Breast epithelium (tissue), 4 donors: ENCODE measurements around the gene CMPK2. TPM values are rescaled to one million over a fixed set of nuclear protein-coding genes. Genes with fewer than 3 reads are reported as not detected.
A peak's percentile ranks its signal among the peaks of the same experiment; 100 is the strongest.

Source experiments
- DNase-seq, 2 donors: peaks; one replicate each; pipeline ENCODE4 v3.0.0-alpha.2; 2019; ENCODE audit warnings: low spot score in 2 of 2
- H3K27ac ChIP-seq, 2 donors: fragments of 200-600 bp; sonication (generic) in 1 of 2; one replicate each; pipeline ENCODE4 v1.5.1; 2016 to 2019; ENCODE audit warnings: mild to moderate bottlenecking in 1 of 2
- H3K27me3 ChIP-seq, 2 donors: fragments of 200-600 bp; sonication (generic) in 1 of 2; one replicate each; pipeline versions ENCODE4 v1.5.1 to v1.6.0; 2017 to 2019; ENCODE audit warnings: control low read depth in 1 of 2, mild to moderate bottlenecking in 1 of 2
- H3K36me3 ChIP-seq: fragments of 200-600 bp; one replicate; pipeline ENCODE4 v1.5.1; 2019
- H3K4me1 ChIP-seq, 2 donors: fragments of 200-600 bp; sonication (generic); one replicate each; pipeline ENCODE4 v1.5.1; 2016 to 2019; ENCODE audit warnings: control low read depth in 1 of 2
- H3K4me3 ChIP-seq, 3 donors: fragments of 200-600 bp; sonication (generic); 1 replicate in 2 of 3; 2 replicates in 1 of 3; pipeline ENCODE4 v1.5.1; 2016 to 2019; ENCODE audit warnings: mild to moderate bottlenecking in 3 of 3, moderate library complexity in 2 of 3
- H3K9me3 ChIP-seq, 2 donors: fragments of 200-600 bp; sonication (generic) in 1 of 2; one replicate each; pipeline ENCODE4 v1.5.1; 2016 to 2019; ENCODE audit warnings: control low read depth in 1 of 2
- POLR2A ChIP-seq: fragments of 450-650 bp; IDR thresholded peaks from one replicate; pipeline ENCODE4 v1.6.1; 2016; ENCODE audit warnings: antibody characterized with exemption, mild to moderate bottlenecking, moderate library complexity
- POLR2AphosphoS5 ChIP-seq, 3 donors: sonication (generic); formaldehyde crosslinking; IDR thresholded peaks; one replicate each; pipeline ENCODE4 v1.6.1; 2017; ENCODE audit warnings: antibody characterized with exemption in 3 of 3
- intact Hi-C: fragments of 100-400 bp; cut with DNase I; formaldehyde crosslinking; loops from one replicate; pipeline ENCODE4 v1.15.1; 2023; ENCODE audit warnings: low total_unique reads
- total RNA-seq, 3 donors: library from RNA; depleted of rRNA; stranded (reverse); fragments of >200 nt; gene quantifications; one replicate each; pipeline ENCODE4 v1.1.0, GENCODE V29; 2016
- TF ChIP-seq, protein P1 (sequence below), 3 donors: fragments of 450-650 bp; IDR thresholded peaks; one replicate each; pipeline ENCODE4 v1.5.1; 2016 to 2017; ENCODE audit warnings: antibody characterized with exemption in 3 of 3, mild to moderate bottlenecking in 3 of 3, moderate library complexity in 3 of 3

CMPK2 gene, protein sequence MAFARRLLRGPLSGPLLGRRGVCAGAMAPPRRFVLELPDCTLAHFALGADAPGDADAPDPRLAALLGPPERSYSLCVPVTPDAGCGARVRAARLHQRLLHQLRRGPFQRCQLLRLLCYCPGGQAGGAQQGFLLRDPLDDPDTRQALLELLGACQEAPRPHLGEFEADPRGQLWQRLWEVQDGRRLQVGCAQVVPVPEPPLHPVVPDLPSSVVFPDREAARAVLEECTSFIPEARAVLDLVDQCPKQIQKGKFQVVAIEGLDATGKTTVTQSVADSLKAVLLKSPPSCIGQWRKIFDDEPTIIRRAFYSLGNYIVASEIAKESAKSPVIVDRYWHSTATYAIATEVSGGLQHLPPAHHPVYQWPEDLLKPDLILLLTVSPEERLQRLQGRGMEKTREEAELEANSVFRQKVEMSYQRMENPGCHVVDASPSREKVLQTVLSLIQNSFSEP
- total RNA-seq = 1 to 10 TPM; 3.3 to 4.2 (median 4.0) TPM

DNA sequence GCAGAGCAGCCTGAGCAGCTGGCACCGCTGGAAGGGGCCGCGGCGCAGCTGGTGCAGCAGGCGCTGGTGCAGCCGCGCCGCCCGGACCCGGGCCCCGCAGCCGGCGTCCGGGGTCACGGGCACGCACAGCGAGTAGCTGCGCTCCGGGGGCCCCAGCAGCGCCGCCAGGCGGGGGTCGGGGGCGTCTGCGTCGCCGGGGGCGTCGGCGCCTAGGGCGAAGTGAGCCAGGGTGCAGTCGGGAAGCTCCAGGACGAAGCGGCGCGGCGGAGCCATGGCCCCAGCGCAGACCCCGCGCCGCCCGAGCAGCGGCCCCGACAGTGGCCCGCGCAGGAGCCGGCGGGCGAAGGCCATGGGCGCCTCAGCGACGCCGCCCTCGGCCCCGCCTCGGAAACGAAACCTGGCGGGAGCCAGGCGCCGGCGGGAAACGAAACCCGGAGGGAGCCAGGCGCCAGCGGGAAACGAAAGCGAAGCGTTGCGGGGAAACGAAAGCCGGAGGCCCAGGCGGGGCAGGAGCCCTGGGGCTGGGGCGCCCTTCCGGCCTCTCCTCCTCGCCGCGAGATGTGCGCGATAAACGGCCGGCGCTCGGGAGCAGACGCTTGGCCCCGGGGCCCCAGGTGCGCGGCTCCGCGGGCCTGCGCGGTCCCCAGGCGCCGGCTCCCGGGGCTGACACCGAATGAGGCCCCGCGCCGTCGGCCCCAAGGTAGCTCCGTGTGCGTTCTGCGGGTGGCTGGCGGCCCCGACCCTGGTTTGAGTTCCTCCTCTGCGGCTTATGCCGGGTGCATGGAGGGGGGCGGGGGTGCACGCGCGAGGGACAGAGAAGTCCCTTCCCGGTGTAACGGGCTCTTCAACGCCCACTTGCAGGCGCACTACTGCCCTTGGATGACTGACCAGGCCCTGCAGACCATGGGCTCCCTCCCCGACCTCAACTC lies at the start of gene CMPK2:
TSS of gene CMPK2 (minus strand) at position 562 of the 929 bp plus-strand sequence. CDS start at position 351, 211 bp downstream.
- intact Hi-C loops = no loop called here
- H3K4me1 ChIP-seq = no peaks in the 10 kb centered on the region

DNA sequence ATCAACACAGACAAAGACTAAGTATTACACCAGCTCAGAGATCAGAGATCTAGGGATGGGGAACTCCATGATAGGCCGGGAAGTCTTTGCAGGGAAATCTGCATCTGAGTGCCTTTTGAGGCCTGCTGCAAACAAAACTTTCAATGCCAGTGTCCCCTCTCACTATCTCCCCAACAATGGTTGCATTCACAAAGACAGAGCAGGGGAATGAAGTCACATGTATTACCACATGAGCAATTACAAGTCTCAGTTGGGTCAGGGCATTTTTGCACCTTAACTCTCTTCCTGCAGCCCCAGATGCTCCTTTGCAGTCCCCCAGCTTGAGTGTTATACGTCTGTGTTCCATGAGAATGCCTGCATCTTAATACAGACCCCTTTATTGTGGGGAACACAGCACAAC lies 49.7 kb upstream of the CMPK2 start:
- H3K9me3 ChIP-seq = no peaks in the 10 kb centered on the region
- H3K4me1 ChIP-seq = no peaks in the 10 kb centered on the region
- TF ChIP-seq, protein P1, sequence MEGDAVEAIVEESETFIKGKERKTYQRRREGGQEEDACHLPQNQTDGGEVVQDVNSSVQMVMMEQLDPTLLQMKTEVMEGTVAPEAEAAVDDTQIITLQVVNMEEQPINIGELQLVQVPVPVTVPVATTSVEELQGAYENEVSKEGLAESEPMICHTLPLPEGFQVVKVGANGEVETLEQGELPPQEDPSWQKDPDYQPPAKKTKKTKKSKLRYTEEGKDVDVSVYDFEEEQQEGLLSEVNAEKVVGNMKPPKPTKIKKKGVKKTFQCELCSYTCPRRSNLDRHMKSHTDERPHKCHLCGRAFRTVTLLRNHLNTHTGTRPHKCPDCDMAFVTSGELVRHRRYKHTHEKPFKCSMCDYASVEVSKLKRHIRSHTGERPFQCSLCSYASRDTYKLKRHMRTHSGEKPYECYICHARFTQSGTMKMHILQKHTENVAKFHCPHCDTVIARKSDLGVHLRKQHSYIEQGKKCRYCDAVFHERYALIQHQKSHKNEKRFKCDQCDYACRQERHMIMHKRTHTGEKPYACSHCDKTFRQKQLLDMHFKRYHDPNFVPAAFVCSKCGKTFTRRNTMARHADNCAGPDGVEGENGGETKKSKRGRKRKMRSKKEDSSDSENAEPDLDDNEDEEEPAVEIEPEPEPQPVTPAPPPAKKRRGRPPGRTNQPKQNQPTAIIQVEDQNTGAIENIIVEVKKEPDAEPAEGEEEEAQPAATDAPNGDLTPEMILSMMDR (IDR thresholded peaks at IDR 0.05) = no peak
- TF ChIP-seq POLR2A = no peak
- no peak for TF ChIP-seq POLR2AphosphoS5 (IDR thresholded peaks at IDR 0.05)
- H3K36me3 ChIP-seq = no peaks in the 10 kb centered on the region
- H3K27ac ChIP-seq = no peak overlapping the region
- intact Hi-C loops = loop anchor here (10.0 kb wide), 1 partner anchor 89 kb away; no protein-coding TSS in a partner anchor
- no peak overlapping the region for H3K4me3 ChIP-seq
- no peaks in the 10 kb centered on the region for H3K27me3 ChIP-seq
- DNase-seq = no peak

More for the DNA sequence above, at the start of gene CMPK2:
- peak within 1 kb of the TSS; percentile 58 to 68 for H3K27ac ChIP-seq
- DNase-seq = no peak
- H3K36me3 ChIP-seq = no peaks in the 10 kb centered on the region
- TF ChIP-seq POLR2A (no peak), POLR2AphosphoS5 (IDR thresholded peaks at IDR 0.05) (peak in 2 of 3 donors; percentile 31 to 39)
- no peaks in the 10 kb centered on the region for H3K27me3 ChIP-seq
- H3K9me3 ChIP-seq = no peaks in the 10 kb centered on the region
- peak within 1 kb of the TSS; percentile 71 to 93 (median 84) for H3K4me3 ChIP-seq

DNA sequence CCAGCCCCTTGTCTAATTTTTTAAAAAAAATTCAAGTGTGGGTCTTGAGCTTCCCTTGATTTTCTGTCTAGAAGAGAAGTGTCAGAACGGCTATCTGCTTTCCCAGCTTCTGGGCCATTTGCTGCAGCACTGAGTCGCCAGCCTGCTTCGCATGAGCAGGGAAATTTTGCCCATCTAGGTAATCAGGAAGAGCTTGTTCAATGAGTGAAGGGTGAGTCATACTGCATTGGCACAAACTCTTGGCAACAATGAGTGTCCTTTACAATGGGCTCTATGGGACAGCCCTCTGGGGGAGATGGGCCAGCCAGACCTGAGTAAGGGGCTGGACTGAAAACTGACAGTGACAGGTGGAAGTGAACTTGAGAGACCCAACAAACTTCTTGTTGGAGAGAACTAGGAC lies 49.1 kb upstream of the CMPK2 start:
- TF ChIP-seq, protein P1 (IDR thresholded peaks at IDR 0.05) = no peak
- TF ChIP-seq POLR2AphosphoS5 (IDR thresholded peaks at IDR 0.05) = peak in 1 of 3 donors; percentile 18
- no peak for TF ChIP-seq POLR2A
- Histone ChIP-seq H3K4me1 (no peaks in the 10 kb centered on the region), H3K36me3 (no peaks in the 10 kb centered on the region), H3K27me3 (no peaks in the 10 kb centered on the region), H3K27ac (no peak overlapping the region), H3K4me3 (no peak overlapping the region), H3K9me3 (no peaks in the 10 kb centered on the region)
- intact Hi-C loops = loop anchor here (10.0 kb wide), 1 partner anchor 90 kb away; no protein-coding TSS in a partner anchor
- DNase-seq = peak in 1 of 2 donors; percentile 29

DNA sequence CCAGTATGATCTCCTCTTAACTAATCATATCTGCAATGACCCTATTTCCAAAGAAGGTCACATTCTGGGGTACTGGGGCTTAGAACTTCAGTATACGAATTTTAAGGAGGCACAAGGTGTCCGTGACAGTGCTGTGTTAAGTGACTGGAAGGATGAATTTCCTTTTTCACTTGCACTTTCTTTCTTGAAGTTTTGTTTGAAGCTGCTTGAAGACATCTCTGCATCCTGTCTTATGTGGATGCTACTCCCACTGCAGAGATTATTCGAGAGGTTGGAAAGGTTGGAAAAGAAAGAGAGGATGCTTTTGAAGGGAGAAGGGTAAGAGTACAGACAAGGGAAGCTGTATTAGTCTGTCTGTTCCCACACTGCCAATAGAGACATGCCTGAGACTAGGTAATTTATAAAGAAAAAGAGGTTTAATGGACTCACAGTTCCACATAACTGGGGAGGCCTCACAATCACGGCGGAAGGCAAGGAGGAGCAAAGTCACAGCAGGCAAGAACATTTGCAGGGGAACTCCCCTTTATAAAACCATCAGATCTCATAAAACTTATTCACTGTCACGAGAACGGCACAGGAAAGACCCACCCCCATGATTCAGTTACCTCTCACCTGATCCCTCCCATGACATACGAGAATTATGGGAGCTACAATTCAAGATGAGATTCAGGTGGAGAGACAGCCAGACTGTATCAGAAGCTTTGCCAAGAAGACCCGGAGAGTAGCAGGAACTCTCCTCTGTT lies 47.9 kb upstream of the CMPK2 start:
- DNase-seq = no peak
- no peaks in the 10 kb centered on the region for H3K9me3 ChIP-seq

More for the DNA sequence above, 47.9 kb upstream of the CMPK2 start:
- no peak overlapping the region for H3K27ac ChIP-seq
- H3K4me1 ChIP-seq = no peaks in the 10 kb centered on the region
- no peaks in the 10 kb centered on the region for H3K27me3 ChIP-seq
- TF ChIP-seq POLR2AphosphoS5 (IDR thresholded peaks at IDR 0.05) (no peak), POLR2A (no peak)
- TF ChIP-seq, protein P1 (IDR thresholded peaks at IDR 0.05) = no peak
- no peak overlapping the region for H3K4me3 ChIP-seq
- no peaks in the 10 kb centered on the region for H3K36me3 ChIP-seq
- intact Hi-C loops = loop anchor here (10.0 kb wide), 1 partner anchor 91 kb away; no protein-coding TSS in a partner anchor
